HG03039 (cell line): ENCODE data around the gene GJA10.

ENCODE experiments used
- ATAC-seq: cut with Tn5 transposase; IDR thresholded peaks from one replicate; pipeline ENCODE4 v1.9.1; 2021; ENCODE audit warnings: mild to moderate bottlenecking, moderate library complexity; ENCODE audit not compliant: unreplicated experiment

The GJA10 gene

DNA sequence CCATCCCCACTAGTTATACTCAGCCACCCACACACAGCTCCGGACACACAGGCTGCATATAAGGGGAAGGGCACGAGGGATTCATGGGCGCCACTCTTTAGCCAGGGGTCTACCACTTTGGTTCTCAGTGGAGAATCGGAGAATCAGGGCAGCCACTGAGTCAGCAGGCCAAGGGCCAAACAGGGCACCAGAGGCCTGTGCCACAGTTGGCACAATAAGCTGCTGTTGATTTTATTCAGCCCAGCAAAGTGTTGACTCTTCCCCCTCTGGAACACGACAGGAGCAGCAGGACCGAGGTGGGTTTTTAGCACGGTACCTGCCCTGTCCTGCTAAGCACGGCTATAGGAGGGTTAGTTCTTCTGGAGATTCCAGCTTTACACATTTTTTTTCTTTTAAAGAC, 48.3 kb downstream of the GJA10 start:
- no peak for ATAC-seq

DNA sequence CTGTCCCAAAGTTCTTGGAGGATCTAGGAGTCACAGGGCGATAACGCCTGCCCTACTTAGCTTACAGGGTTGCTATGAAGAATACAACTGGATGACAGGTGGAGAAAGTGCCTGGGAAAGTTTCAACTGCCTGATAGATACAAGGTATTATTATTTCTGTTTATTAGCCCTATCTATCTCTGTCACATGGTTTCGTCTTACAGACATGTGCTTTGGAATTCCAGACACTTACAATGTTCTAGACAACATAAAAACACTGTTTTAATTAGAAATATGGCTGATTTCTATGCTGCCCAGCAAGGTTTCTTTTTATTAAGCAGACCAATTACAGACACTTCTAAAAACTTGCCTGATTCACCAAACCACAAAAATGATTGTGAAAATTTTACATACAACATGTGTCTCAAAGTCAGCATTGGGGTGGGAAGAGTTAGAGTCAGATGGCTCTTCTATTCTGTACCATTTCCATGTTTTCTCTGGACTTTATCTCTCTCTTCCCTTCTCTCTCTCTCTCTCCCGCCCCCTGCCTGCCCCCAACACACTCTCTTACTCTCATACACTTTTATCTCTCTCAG, 50.0 kb downstream of the GJA10 start:
- no peak for ATAC-seq

- ATAC-seq, result no peak
Measured at GRCh38 chr6:89944826-89945407, 50.6 kb downstream of the GJA10 start.
